Activated CD8-positive, alpha-beta T cell treated with anti-CD3 and anti-CD28 coated beads for 36 hours (primary cell): Measurements from ENCODE around the gene TMED1. TPM values are rescaled to one million over a fixed set of nuclear protein-coding genes. Genes with fewer than 3 reads are reported as not detected.
"Not testable (repeated sequence)": the region's sequence is repeated elsewhere in the genome, so short reads cannot be mapped to it uniquely, and the experiment has no call there.

Experiments used
- ATAC-seq: fragments of 200-7000 bp; cut with Tn5 transposase; one replicate; pipeline ENCODE4 v1.10.0; 2021; ENCODE audit warnings: mild to moderate bottlenecking, moderate library complexity
- CTCF ChIA-PET: fragments of 350-600 bp; sonication (Branson Sonifier 250); formaldehyde crosslinking; loops from one replicate; lab custom pipeline; 2021; ENCODE audit warnings: antibody characterized with exemption; lab: Charles Lee
- POLR2A ChIA-PET: fragments of 350-600 bp; sonication (Branson Sonifier 250); formaldehyde crosslinking; loops from one replicate; lab custom pipeline; 2021; ENCODE audit warnings: antibody characterized with exemption; lab: Charles Lee
- DNase-seq: peaks from one replicate; pipeline ENCODE4 v3.0.0-alpha.2; 2020
- H3K27ac Mint-ChIP-seq: one replicate; pipeline ENCODE4 v1.8.0; 2021; ENCODE audit warnings: mild to moderate bottlenecking, mixed read lengths
- H3K27me3 Mint-ChIP-seq: one replicate; pipeline ENCODE4 v1.8.0; 2021; ENCODE audit warnings: mixed read lengths
- H3K36me3 Mint-ChIP-seq: one replicate; pipeline ENCODE4 v1.8.0; 2021; ENCODE audit warnings: low read depth, mixed read lengths
- H3K4me1 Mint-ChIP-seq: one replicate; pipeline ENCODE4 v1.8.0; 2021; ENCODE audit warnings: low read depth, mixed read lengths
- H3K4me3 Mint-ChIP-seq: one replicate; pipeline ENCODE4 v1.8.0; 2021; ENCODE audit warnings: mild to moderate bottlenecking, moderate library complexity, mixed read lengths
- H3K9me3 Mint-ChIP-seq: one replicate; pipeline ENCODE4 v1.8.0; 2021; ENCODE audit warnings: mixed read lengths
- intact Hi-C: fragments of 100-400 bp; cut with micrococcal nuclease; formaldehyde crosslinking; loops from one replicate; pipeline ENCODE4 v1.10.0; 2022
- total RNA-seq, 2 experiments: library from RNA; stranded (reverse); gene quantifications; one replicate each; pipeline ENCODE4 v1.2.3, GENCODE V29; 2021
- TF ChIP-seq, protein P1 (sequence below): fragments of 200-600 bp; IDR thresholded peaks from one replicate; pipeline ENCODE4 v1.8.0; 2022; ENCODE audit warnings: antibody characterized with exemption, mild to moderate bottlenecking

Gene TMED1
- total RNA-seq, 2 experiments from 2014 or later, result 12.9 to 15.0 TPM

DNA sequence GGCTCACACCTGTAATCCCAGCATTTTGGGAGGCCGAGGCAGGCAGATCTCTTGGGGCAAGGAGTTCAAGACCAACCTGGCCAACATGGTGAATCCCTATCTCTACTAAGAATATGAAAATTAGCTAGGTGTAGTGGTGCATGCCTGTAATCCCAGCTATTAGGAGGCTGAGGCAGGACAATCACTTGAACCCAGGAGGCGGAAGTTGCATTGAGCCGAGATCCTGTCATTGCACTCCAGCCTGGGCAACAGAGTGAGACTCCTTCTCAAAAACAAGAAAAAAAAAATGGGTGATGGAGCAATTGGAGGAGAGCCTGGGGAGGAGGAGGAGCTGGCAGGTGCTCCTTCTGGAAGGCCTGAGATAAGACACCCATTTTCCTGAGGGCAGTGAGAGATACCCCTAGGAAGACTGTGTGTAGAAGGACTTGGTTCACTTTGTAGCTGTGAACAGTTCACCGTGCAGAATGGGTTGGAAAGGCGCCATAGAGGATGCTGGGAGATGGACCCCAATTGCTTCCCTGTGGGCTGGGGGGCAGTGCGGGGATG lies 26.6 kb upstream of the TMED1 start:
- DNase-seq (no peak), ATAC-seq (no peak)
- Mint-ChIP-seq H3K4me1 (peaks cover 5% of the 10 kb centered on the region), H3K4me3 (no peak overlapping the region), H3K27me3 (no peaks in the 10 kb centered on the region), H3K36me3 (no peaks in the 10 kb centered on the region), H3K27ac (no peak overlapping the region), H3K9me3 (no peaks in the 10 kb centered on the region)
- POLR2A ChIA-PET, result interaction anchor here (0.6 kb wide), 1 partner anchor 50 kb away, joined by 3 read pairs; no protein-coding TSS in a partner anchor
- TF ChIP-seq, protein P1, sequence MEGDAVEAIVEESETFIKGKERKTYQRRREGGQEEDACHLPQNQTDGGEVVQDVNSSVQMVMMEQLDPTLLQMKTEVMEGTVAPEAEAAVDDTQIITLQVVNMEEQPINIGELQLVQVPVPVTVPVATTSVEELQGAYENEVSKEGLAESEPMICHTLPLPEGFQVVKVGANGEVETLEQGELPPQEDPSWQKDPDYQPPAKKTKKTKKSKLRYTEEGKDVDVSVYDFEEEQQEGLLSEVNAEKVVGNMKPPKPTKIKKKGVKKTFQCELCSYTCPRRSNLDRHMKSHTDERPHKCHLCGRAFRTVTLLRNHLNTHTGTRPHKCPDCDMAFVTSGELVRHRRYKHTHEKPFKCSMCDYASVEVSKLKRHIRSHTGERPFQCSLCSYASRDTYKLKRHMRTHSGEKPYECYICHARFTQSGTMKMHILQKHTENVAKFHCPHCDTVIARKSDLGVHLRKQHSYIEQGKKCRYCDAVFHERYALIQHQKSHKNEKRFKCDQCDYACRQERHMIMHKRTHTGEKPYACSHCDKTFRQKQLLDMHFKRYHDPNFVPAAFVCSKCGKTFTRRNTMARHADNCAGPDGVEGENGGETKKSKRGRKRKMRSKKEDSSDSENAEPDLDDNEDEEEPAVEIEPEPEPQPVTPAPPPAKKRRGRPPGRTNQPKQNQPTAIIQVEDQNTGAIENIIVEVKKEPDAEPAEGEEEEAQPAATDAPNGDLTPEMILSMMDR, result peak; percentile 7
- intact Hi-C loops, result loop anchor here (5.0 kb wide), 1 partner anchor 145 kb away; the partner anchor contains the start of gene DNM2
- CTCF ChIA-PET, result interaction anchor here (0.9 to 4.1 kb wide), 6 partner anchors 20 to 145 kb away, joined by 3 to 87 read pairs (median 10); partner anchors contain the start of gene DNM2

DNA sequence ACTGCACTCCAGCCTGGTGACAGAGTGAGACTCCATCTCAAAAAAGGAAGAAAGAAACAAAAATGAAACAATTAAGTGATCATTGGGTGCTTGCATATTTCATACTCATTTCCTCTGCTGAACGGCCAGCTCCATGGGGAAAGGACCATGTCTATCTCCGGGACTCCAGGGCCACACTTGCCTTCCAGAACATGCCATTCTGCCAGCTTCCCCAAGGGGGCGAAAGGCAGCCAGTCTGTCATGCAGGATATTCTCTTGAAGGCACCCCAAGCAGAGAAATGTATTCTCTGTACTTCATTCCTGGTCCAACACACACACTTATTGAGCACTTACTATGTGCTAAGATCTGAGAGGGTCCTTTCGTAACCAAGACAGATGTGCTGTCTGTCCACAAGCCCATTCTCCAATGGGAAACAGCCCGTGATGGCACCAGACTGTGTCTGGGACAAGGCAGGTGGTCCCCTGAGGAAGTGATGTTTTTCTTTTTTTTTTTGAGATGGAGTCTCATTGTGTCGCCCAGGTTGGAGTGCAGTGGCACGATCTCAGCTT lies 25.2 kb upstream of the TMED1 start:
- intact Hi-C loops, result loop anchor here (5.0 kb wide), 1 partner anchor 144 kb away; the partner anchor contains the start of gene DNM2
- H3K27ac Mint-ChIP-seq, result no peak overlapping the region
- ATAC-seq, result no peak
- no peaks in the 10 kb centered on the region for H3K27me3 Mint-ChIP-seq
- peak; percentile 55 for DNase-seq
- TF ChIP-seq, protein P1, result peak; percentile 52
- no peaks in the 10 kb centered on the region for H3K36me3 Mint-ChIP-seq
- H3K9me3 Mint-ChIP-seq, result no peaks in the 10 kb centered on the region
- peaks cover 5% of the 10 kb centered on the region for H3K4me1 Mint-ChIP-seq
- CTCF ChIA-PET, result interaction anchor here (0.6 to 2.0 kb wide), 9 partner anchors 10 to 159 kb away, joined by 3 to 12 read pairs (median 3); partner anchors contain the start of genes DNM2, QTRT1 and TMED1
- H3K4me3 Mint-ChIP-seq, result no peak overlapping the region
- POLR2A ChIA-PET, result interaction anchor here (1.1 kb wide), 1 partner anchor 159 kb away, joined by 4 read pairs; no protein-coding TSS in a partner anchor

DNA sequence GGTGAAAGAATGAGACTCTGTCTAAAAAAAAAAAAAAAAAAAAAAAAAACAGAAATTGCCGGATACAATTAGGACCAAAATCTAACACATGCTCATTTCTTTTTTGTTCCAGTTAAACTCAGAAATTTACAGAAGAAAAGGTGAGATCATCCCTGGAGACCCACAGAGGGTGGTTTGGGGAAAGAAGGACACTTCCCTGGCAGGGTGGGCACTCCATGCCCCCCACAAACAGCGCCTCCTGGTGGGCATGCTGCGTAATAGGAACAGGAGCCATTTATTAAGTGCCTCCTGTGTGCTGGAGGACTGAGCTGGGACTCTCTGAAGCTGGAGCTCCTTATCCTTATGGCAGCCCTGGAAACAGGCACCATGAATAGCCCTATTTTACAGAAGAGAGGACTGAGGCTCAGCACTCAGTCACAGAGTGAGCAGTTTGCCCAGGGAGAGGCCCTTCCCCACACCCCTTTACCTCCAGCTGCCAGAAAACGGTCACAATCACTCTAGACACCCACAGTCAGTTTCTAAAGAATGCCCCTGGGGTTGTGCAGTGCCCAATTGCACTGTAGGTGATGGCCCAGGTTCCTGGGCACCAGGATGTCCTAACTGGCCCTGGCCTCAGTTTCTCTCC lies 22.3 kb upstream of the TMED1 start:
- ChIA-PET POLR2A (interaction anchor here (1.0 kb wide), 1 partner anchor 141 kb away, joined by 3 read pairs; the partner anchor contains the start of gene DNM2), CTCF (interaction anchor here (0.6 to 10.9 kb wide), 24 partner anchors 10 to 446 kb away, joined by 3 to 137 read pairs (median 4); partner anchors contain the start of genes CARM1, DNM2, QTRT1 and TMED1)
- Mint-ChIP-seq H3K9me3 (no peaks in the 10 kb centered on the region), H3K36me3 (no peaks in the 10 kb centered on the region), H3K4me3 (no peak overlapping the region), H3K27ac (no peak overlapping the region), H3K27me3 (no peaks in the 10 kb centered on the region), H3K4me1 (no peaks in the 10 kb centered on the region)
- TF ChIP-seq, protein P1, result peak; percentile 98
- DNase-seq, result peak; percentile 58
- intact Hi-C loops, result no loop called here
- ATAC-seq, result peak; percentile 68

DNA sequence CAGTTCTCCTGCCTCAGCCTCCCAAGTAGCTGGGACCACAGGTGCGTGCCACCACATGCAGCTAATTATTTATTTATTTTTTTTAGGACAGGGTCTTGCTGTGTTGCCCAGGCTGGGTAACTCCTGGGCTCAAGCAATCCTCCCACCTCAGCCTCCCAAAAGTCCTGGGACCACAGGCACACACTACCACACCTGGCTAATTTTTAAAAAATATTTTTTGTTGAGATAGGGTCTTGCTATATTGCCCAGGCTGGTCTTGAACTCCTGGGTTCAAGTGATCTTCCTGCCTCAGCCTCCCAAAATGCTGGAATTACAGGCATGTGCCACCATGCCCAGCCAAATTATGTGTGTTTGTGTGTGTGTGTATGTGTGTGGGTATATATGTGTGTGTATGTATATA lies 20.9 kb upstream of the TMED1 start:
- ATAC-seq, result not testable (repeated sequence)

DNA sequence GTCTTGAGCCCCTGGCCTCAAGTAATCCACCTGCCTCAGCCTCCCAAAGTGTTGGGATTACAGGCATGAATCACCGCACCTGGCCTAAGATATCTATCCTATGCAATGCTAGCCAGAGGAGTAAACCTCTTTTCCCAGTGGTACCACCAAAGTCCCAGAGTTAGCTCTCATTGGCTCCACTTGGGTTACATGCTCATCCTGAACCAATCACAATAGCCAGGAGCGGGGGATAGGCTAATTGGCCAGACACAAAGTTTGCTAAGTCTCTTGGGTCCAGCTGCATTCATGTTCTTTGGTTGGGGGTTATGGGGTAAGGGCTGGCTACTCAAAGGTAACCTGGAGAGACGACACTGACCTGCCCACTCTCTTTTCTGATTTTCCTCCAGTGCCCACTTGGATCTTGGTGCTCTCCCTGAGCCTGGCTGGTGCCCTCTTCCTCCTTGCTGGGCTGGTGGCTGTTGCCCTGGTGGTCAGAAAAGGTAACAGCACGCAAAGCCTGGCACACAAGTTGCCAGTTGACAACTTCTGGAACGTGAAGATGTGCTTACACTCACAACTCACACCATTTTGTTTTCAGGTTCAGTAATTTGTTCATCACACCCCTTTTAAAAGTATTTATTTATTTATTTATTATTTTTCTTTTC lies 20.0 kb upstream of the TMED1 start:
- no peaks in the 10 kb centered on the region for H3K4me1 Mint-ChIP-seq
- ChIA-PET POLR2A (no interaction called here), CTCF (interaction anchor here (1.1 to 10.9 kb wide), 8 partner anchors 12 to 137 kb away, joined by 3 to 137 read pairs (median 12); partner anchors contain the start of genes CARM1, DNM2 and TMED1)
- no peak overlapping the region for H3K4me3 Mint-ChIP-seq
- H3K9me3 Mint-ChIP-seq, result no peaks in the 10 kb centered on the region
- H3K36me3 Mint-ChIP-seq, result no peaks in the 10 kb centered on the region
- no peak overlapping the region for H3K27ac Mint-ChIP-seq
- TF ChIP-seq, protein P1, result peak; percentile 64
- no peaks in the 10 kb centered on the region for H3K27me3 Mint-ChIP-seq
- ATAC-seq (peak; percentile 70), DNase-seq (peak; percentile 53)
- intact Hi-C loops, result no loop called here

More for the DNA sequence above, 20.9 kb upstream of the TMED1 start:
- H3K9me3 Mint-ChIP-seq, H3K36me3 Mint-ChIP-seq, intact Hi-C loops, H3K4me3 Mint-ChIP-seq, H3K27ac Mint-ChIP-seq, H3K27me3 Mint-ChIP-seq, POLR2A ChIA-PET, DNase-seq, H3K4me1 Mint-ChIP-seq: not testable (repeated sequence)
- CTCF ChIA-PET, result interaction anchor here (1.1 to 10.9 kb wide), 8 partner anchors 12 to 138 kb away, joined by 3 to 137 read pairs (median 12); partner anchors contain the start of genes CARM1, DNM2 and TMED1
